ENCODE measurements around the gene CFAP61.

DNA sequence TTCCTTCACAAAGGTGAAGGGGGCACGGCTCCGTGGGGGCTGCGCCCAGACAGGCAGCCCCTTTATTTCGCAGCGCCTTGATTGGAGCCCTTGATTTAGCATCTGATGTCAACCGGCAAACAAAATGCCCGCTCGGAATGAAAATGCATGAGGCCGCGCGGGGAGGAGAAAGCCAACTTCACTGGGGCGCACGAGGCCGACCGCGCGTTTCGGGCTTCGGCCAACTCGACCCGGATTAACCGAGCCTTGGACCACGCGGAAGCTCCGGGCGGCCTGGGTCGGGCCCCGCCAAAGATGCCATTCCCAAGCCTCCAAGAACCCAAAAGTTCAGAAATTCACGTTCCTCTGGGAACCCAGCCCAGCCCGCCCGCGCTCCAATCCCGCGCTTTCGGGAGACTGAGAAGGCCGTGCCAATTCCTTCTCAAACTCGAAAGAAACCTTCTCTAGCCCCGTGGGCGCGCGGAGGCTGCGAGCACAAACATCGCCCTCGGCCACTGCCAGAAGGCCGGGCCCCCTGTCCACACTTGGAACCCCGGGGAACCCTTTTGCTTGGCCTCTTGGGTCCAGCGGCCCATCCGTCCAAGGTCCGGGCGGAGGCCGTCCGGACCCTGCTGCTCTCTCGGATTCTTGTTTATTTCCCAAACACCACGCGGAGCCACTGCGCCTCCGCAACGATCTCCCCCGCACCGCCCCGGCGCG, 314.7 kb downstream of the CFAP61 start:
- TF ChIP-seq, protein P1, sequence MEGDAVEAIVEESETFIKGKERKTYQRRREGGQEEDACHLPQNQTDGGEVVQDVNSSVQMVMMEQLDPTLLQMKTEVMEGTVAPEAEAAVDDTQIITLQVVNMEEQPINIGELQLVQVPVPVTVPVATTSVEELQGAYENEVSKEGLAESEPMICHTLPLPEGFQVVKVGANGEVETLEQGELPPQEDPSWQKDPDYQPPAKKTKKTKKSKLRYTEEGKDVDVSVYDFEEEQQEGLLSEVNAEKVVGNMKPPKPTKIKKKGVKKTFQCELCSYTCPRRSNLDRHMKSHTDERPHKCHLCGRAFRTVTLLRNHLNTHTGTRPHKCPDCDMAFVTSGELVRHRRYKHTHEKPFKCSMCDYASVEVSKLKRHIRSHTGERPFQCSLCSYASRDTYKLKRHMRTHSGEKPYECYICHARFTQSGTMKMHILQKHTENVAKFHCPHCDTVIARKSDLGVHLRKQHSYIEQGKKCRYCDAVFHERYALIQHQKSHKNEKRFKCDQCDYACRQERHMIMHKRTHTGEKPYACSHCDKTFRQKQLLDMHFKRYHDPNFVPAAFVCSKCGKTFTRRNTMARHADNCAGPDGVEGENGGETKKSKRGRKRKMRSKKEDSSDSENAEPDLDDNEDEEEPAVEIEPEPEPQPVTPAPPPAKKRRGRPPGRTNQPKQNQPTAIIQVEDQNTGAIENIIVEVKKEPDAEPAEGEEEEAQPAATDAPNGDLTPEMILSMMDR (IDR thresholded peaks at IDR 0.05; ENCODE audit: insufficient read depth, low read length, poor library complexity, severe bottlenecking): no peak
- no peak for TF ChIP-seq EZH2phosphoT487 (conservative IDR thresholded peaks at IDR 0.05; ENCODE audit: low read length)
